GM21737 (cell line): ENCODE data around the gene ERICH6B.
"Not testable (repeated sequence)": the region's sequence is repeated elsewhere in the genome, so short reads cannot be mapped to it uniquely, and the experiment has no call there.

Source experiments
- ATAC-seq: cut with Tn5 transposase; IDR thresholded peaks from one replicate; pipeline ENCODE4 v1.9.1; 2021; ENCODE audit warnings: mild to moderate bottlenecking, moderate library complexity; ENCODE audit not compliant: unreplicated experiment

ERICH6B gene

DNA sequence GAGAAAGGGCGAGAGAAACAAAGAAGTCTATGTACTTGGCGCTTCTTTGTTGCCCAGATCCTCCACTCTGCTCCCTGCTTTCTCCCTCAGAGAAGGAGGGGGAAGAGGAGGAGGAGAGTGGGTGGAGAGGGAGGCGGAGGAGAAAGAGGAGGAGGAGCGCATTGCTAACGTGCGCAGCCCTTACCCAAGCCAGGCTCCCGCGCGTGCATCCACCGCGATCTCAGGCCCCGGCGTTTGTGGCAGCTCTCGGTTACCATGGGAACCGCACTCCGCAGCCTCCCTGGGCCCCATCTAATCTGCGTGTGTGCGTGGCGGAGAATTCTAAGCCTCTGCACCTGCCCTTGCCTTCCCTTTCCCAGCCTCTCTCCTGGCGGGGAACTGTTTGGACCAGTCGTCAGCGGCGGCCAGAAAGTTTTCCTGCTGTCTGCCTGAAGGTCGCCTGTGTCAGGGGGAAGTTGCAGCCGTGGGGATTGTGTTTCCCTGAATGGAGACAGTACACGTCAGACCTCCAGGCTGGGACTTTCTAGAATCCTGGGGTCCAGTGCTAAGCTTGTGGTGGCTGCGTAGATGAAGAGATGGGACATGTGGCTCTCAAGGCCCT, at the start of gene ERICH6B:
Gene ERICH6B, minus strand, starts transcription at position 239 of the 601 bp plus-strand sequence. CDS start 18,734 bp downstream, outside the sequence.
- no peak for ATAC-seq

DNA sequence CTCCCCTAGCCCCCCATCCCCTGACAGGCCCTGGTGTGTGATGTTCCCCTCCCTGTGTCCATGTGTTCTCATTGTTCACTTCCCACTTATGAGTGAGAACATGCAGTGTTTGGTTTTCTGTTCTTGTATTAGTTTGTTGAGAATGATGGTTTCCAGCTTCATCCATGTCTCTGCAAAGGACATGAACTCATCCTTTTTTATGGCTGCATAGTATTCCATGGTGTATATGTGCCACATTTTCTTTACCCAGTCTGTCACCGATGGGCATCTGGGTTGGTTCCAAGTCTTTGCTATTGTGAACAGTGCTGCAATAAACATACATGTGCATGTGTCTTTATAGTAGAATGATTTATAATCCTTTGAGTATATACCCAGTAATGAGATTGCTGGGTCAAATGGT, 47.4 kb upstream of the ERICH6B start:
- not testable (repeated sequence) for ATAC-seq

DNA sequence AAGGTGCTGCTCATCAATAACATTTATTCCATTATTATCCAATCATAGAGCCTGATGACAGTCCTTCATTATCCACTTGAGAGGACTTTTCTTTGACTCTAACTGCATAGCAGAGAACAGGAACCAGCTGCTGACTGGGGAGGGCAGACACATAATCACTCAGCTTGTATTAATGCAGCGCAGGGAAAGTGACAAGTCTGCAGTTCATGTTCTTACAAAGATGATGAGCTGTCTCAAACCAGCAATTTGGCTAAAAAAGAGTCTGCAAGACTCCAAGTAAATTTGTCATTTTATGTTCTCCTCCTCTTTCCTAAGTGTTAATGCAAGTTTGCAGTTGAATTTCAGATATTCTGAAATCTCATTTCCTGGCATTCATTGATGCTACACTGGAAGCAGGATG, 46.6 kb upstream of the ERICH6B start:
- no peak for ATAC-seq

DNA sequence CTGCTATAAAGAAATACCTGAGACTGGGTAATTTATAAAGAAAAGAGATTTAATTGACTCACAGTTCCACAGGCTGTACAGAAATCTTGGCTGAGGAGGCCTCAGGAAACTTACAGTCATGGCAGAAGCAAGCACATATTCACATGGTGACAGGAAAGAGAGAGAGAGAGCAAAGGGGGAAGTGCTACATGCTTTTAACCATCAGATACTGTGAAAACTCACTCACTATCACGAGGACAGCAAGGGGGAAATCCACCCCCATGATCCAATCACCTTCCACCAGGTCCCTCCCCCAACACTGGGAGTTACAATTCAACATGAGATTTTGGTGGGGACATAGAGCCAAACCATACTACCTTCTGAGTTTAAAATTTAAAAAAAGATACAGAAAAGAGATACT, 44.9 kb upstream of the ERICH6B start:
- ATAC-seq, result not testable (repeated sequence)

DNA sequence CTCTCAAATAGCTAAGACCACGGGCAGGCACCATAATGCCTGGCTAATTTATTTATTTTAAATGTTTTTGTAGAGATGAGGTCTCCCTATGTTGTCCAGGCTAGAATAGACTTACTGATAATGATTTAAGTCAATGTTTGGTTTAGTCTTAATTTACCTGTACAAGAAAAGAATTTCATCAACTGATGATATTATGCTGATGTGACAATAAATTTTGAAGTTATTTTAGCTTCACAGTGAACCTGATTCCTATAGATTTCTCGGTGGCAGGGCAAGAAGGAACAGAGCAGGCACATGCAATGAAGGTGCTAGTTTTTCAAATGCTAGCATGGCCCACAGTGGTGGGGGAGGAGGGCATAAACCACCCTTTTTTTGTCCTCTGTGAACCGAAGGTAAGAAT, 44.0 kb upstream of the ERICH6B start:
- ATAC-seq, result no peak

DNA sequence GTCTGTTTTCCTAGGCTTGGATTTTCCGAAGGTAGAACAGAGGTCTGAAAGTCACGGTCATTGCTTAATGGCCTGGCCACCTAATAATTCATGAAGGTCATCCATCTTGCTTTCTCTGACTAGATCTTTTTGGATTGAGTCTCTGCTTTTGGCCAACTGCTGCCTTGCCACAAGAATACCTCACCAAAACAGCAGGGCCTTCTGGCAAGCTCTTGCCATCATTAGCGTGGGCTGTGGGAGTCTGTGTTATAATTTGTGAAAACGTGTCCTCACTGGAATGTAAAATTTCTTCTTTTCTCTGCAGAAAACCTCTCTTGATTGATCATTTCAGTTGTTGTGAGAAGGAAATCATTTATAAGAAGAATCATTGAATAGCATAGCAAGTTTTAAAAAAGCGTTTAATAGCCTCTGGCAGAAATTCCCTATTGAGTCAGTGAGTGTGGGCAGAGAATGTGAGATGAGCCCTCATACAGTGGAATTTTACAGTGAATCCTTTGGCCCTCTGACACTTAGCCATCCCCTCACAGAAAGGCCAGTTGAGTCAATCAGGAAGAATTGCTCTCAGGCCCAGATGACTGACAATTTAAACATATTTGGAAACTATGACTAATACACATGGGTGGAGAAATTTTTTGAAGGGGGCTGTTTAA, 43.2 kb upstream of the ERICH6B start:
- no peak for ATAC-seq

DNA sequence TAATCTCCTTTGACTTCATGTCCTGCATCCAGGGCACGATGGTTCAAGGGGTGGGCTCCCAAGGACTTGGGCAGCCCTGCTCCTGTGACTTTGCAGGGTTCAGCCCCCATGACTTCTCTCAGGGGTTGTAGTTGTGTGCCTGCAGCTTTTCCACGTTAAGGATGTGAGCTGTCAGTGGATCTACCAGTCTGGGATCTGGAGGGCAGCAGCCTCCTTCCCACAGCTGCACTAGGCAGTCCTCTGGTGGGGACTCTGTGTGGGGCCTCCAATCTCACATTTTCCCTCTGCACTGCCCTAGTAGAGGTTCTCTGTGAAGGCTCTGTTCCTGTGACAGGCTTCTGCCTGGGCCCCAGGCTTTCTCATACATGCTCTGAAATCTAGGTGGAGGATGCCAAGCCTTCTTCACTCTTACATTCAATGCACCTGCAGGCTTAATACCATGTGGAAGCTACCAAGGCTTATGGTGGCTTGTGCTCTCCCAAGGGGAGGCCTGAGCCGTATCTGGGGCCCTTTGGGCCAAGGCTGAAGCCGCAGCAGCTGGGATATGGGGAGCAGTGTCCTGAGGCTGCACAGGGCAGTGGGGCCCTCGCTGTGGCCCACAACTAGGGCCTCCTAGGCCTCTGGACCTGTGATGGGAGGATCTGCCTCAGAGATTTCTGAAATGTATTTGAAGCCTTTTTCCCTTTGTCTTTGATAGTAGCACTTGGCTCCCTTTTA, 39.3 kb upstream of the ERICH6B start:
- ATAC-seq, result no peak

DNA sequence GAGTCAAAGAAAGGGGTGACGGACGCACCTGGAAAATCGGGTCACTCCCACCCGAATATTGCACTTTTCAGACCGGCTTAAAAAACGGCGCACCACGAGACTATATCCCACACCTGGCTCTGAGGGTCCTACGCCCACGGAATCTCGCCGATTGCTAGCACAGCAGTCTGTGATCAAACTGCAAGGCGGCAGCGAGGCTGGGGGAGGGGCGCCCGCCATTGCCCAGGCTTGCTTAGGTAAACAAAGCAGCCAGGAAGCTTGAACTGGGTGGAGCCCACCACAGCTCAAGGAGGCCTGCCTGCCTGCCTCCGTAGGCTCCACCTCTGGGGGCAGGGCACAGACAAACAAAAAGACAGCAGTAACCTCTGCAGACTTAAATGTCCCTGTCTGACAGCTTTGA, 29.7 kb upstream of the ERICH6B start:
- ATAC-seq, result not testable (repeated sequence)

DNA sequence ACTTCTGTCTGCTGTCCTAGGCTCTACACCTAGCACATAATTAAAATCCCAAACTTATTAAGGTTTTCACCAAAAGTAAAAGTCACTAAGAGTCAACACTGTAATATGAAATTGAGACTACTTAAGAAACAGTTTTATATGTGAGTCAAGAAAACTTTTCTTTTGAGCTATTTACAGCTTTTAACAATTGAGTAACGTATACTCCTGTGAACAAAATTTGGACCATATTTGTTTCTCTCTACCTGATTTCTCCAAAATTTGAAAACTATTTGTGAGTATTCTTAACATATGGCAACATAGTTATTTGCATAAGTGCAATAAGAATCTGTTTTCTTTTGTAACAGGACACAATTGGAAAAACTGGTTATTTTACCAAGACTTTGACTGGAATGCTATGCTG, 26.6 kb upstream of the ERICH6B start:
- not testable (repeated sequence) for ATAC-seq

DNA sequence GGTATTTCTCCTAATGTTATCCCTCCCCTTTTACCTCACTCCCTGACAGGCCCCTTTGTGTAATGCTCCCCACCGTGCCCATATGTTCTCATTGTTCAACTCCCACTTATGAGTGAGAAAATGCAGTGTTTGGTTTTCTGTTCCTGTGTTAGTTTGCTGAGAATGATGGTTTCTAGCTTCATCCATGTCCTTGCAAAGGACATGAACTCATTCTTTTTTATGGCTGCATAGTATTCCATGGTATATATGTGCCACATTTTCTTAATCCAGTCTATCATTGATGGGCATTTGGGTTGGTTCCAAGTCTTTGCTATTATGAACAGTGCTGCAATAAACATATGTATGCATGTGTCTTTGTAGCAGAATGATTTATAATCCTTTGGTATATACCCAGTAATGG, 19.8 kb upstream of the ERICH6B start:
- ATAC-seq, result not testable (repeated sequence)

DNA sequence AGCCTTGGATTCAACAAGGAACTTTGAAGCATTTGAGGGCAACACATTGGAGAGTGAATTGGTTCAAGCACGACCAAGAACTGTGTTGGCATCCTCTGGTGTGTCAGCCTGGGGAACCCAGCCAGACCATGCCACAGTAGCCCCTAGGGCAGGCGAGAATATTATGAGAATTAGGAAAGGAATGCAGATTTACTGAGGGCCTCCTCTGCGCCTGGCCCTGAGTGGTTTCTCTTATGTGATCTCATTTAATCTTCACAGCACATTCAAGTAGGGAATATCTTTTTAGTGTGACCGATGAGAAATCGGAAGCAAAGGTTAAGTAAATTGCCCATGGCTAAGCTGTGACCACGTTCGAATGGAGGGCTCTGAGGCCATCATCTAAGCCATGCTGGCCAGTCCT, 15.3 kb upstream of the ERICH6B start:
- ATAC-seq, result no peak

DNA sequence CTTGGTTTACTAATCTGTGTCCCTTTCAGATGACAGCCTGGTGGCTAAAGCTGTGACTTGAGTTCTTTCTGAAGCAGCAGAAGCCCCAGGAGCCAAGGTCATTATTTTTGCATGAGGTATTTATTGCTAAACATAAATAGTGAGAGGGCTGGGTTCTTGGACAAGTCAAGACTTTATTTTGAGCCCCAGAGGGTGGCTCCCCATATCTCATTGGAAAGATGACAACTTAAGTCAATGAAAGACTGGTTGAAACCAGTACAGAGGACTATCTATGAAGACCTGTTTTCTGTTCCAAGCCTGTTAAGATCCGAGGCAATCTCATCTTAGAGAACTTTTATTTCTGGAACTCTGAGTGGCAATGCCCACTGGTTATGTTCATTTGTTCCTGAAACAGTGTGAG, 14.4 kb upstream of the ERICH6B start:
- no peak for ATAC-seq

DNA sequence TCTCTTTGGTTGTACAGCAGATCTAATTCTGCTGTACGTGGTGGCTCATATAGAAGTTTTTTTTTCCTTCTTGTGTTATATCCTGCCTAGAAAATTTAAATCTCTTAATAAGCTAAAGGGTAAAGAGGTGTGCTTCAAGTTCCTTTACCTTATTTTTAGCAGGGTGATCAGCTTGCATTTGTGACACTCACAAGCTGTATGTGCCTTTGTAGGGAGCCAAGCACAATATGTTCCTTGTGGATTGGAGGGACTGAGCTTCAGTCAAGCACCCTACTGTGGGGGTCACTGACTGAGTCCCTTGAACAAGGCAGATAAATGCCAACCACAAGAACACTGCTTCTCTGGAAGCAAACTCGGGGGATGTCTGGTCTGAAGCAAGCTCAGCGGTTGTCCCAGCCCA, 12.6 kb upstream of the ERICH6B start:
- no peak for ATAC-seq

DNA sequence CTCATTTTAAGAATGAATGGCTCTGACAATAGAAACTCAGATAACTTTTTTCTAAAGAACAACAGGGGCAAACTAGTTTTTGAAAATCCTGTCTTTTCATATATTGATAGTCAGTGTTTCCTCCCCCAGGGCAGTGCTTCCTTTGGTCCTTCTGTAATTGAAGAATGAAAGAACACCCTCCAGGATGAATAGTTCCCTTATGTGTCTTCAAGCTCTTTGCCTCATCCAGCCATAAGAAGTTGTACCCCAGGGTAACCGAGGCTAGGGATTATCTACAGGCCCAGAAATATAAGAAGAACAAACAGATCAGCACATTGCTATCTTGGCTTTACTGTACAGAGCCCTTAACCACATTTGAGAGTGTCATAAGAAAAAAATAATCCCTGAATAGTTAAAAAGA, 12.1 kb upstream of the ERICH6B start:
- ATAC-seq, result no peak

DNA sequence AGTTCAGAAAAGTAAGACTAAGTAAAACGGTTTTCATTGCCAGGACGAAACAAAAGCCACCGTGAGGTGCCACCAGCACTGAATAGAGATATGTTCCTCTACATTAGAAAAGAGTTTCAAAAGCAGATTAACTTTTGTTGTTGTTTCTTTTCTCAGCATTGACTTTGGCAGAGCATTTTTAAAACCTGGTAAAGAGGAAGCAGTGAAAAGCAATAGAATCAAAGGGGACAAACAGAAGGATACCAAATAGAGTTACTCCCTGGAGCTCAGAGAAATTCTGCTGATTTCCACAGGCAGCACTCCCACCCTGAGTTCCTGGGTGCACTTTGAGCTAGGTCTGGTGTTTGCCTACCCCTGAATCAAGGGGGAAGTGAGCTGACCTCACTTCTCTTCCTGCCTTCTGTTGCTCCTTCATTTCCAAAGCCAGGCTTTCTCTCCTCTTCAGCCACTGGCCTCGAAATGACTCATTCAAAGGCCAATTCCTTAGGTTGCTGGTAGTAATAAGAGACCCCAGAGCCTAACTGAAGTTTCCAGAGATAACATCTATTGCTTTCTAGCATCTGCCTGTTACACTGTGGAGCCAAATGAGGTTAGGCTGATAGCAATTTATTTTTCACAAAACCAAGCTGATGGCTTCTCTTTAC, 11.3 kb upstream of the ERICH6B start:
- no peak for ATAC-seq

DNA sequence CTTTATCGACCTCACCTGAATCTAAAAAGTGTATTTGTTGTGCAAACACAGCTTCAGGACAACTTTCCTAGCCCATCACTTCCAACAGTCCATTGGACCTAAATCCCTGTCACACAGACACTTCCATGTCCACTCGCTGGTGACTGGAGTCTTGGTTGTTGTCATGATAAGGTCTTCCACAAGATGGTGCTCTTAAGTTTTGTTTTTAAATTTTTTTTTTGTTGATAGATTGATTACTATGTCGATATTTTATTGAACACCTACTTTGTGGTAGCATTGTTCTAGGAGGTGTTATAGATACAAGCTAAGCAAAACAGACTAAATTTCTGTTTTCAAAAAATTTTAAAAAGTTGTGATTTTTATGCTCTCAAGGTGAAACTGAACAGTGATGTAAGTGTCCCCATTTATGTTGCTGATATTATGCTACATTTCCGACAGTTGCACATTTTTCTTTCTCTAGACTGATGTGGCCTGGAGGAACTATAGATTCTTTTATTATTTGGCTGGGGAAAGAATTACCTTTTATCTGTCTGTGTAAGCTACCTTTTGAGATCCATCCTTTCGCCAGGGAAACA, 8.1 kb upstream of the ERICH6B start:
- ATAC-seq, result no peak

DNA sequence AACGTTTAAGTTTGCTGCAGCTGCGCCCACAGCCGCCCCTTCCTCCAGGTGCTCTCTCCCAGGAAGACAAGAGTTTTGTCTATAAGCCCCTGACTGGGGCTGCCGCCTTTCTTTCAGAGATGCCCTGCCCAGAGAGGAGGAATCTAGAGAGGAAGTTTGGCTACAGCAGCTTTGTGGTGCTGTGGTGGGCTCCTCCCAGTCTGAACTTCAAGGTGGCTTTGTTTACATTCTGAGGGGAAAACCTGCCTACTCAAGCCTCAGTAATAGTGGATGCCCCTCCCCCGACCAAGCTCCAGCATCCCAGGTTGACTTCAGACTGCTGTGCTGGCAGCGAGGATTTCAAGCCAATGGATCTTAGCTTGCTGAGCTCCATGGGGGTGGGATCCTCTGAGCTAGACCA, 6.4 kb upstream of the ERICH6B start:
- ATAC-seq, result no peak

DNA sequence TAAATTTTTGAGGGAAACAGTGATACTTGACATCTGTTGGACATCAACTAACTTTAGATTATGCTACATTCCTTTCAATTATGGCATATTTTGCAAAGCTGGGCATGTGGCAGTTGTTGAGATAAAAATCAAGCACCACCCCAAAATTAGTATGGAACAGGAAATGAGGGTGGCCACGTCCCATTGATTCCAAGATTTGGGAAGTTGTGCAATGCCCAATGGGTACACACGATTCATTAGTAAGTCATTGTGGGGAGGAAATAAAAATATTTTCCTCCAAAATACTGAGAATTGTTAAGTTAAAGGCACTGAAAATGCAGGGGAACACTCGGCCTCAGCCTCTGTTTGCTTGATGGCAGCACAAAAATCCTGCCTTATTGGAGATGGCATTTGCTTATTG, 7.6 kb downstream of the ERICH6B start:
- ATAC-seq, result no peak

DNA sequence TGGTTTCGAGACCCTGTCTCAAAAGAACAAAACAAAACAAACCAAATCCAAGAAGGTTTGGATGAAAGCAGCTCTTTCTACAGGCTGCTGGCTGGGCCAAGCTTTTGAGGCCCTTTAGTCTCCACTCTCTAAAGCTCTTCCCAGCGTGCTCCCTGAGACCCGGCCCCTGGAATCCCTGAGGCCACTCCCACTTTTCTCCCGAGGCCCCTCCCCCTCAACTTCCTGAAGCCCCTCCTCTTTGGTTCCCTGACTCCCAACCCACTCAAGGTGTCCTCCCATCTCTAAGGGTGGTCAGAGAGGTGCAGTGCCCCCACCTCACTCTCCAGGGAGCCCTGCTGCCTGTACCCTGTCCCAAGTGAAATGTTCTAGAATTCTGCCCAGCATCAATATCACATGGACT, 10.6 kb downstream of the ERICH6B start:
- ATAC-seq, result no peak

DNA sequence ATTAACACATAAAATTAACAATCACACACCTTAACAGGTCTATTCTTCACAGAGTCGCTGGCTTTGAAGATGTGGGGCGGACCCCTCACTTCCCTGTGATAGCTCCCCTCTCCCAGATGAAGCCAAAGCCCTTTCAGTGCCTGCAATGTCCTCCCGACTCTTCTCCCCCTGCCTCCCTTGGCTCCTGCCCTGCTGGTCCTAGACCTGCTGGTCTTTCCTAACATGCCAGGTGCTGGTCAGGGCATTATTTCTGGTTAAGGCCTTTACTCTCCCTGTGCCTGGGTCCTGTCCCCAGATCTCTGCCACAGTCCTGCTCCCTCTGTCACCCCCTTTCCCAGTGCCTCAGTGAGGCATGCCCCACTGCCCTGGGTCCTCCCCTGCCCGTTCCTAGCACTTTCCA, 12.2 kb downstream of the ERICH6B start:
- no peak for ATAC-seq
